SU-DHL-6 (cell line): Measurements from ENCODE around the gene FXYD1.
"Not testable (repeated sequence)": the region's sequence is repeated elsewhere in the genome, so short reads cannot be mapped to it uniquely, and the experiment has no call there.

Experiments used
- CTCF ChIP-seq: fragments of 200-600 bp; sonication (generic); IDR thresholded peaks from one replicate; pipeline ENCODE4 v1.5.1; 2017; ENCODE audit warnings: antibody characterized with exemption, mild to moderate bottlenecking, low read length, moderate library complexity; ENCODE audit not compliant: insufficient read depth, poor library complexity, severe bottlenecking
- EZH2phosphoT487 ChIP-seq: fragments of 200-600 bp; sonication (generic), shearing (Covaris generic); conservative IDR thresholded peaks from 2 replicates; pipeline ENCODE4 v1.6.1; 2018; ENCODE audit warnings: mild to moderate bottlenecking, antibody characterized with exemption, low read length, moderate library complexity, mixed read lengths

DNA sequence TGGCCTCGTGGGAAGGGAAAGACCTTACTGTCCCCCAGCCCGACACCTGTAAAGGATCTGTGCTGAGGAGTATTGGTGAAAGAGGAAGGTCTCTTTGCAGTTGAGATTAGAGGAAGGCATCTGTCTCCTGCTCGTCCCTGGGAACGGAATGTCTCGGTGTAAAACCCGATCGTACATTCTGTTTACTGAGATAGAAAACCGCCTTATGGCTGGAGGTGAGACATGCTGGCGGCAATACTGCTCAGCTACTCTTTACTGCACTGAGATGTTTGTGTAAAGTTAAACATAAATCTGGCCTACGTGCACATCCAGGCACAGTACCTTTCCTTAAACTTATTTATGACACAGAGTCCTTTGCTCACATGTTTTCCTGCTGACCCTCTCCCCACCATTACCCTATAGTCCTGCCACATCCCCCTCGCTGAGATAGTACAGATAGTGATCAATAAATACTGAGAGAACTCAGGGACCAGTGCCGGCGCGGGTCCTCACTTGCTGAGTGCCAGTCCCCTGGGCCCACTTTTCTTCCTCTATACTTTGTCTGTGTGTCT is 8.8 kb upstream of the FXYD1 start:
- TF ChIP-seq CTCF, EZH2phosphoT487: not testable (repeated sequence)
